ENCODE measurements around the gene KLHL35.

DNA sequence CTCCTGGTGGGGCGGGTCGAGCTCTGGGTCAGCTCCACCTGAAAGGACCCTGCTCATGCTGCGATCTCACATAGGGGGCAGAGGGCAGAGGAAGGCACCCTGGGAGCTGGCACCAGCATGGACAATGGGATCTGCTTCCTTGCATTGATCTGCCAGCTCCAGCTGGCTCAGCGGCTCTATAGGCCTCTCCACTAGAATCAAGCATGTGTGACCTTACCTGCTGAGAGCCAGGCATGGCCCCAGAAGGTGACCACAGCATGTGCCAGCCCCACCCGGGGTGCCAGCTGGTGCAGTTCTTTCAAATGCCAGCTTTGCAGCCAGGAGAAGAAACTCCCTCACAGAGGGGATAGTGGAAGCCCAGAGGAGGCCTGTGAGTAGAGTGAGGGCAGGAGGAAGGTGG lies 22.0 kb upstream of the KLHL35 start:
- TF ChIP-seq POLR2A (IDR thresholded peaks at IDR 0.05; ENCODE audit: low read length), result no peak
- no peak for TF ChIP-seq GATA1 (IDR thresholded peaks at IDR 0.05; ENCODE audit: low read depth, low read length)
